ENCODE results near the gene CFAP141. TPM values are rescaled to one million over a fixed set of nuclear protein-coding genes. Genes with fewer than 3 reads are reported as not detected.

Gene CFAP141
- total RNA-seq, 2 donors from 2014 or later = not detected

DNA sequence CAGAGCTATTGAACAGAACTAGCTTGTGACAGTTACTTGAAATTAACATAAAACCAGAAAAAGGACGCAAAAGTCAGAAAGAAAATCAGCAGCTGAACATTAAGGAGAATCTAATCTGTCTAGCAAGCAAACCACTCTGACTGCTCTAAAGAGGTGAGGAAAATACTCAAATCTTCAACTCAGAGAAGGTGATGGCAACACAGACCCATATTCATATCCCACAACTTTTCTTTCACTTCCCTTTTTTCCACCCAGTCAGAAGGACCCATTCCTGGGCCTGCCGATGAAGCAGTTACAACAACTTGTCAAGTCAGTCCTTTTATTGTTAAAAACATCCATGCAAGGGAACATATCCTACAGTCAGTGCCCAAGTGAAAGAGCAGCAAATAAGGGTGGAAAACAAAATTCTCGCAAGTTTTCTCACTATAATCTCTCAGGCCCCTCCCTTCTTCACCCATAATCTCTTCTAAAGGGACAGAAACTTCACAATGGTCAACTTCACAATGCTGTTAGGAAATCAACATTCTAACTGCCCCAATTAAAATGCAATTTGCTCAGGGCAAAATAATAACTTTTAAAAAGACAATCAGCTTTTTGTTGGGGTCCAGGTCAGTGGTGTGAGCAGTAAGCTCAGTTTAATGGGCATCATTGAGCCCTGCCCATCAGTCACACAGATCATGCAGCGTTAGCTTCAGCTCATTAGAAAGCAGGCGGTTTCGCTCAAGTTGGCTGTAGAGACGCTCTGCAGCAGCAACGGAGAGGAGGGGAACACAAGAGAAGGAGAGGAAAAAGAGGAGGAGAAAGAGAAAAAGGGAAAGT is 47.6 kb downstream of the CFAP141 start:
- ATAC-seq (no peak), DNase-seq (no peak)
- Histone ChIP-seq H3K36me3 (replicated peaks in 1 of 2; ENCODE audit: insufficient read depth in 1 of 2, low read depth in 2 of 2) (peaks cover 0 to 2% of the 10 kb centered on the region in 2 donors), H3K27me3 (no peaks in the 10 kb centered on the region), H3K4me1 (peaks cover 15% of the 10 kb centered on the region), H3K27ac (peak overlapping the region in 1 of 4 donors; percentile 17), H3K9me3 (no peaks in the 10 kb centered on the region), H3K4me3 (no peak overlapping the region)
- intact Hi-C loops (cut with DNase I) = no loop called here
- TF ChIP-seq CTCF (IDR thresholded peaks at IDR 0.05) (no peak), POLR2A (IDR thresholded peaks at IDR 0.05) (no peak)
- 76 to 79% methylated on average over 8 of the region's 8 CpGs for WGBS, 2 donors

GRCh38 chr1:154157520-154158306 is 48.4 kb downstream of the CFAP141 start:
- H3K4me3 ChIP-seq = no peak overlapping the region
- no peak for ATAC-seq
- peaks cover 0 to 2% of the 10 kb centered on the region in 2 donors for H3K36me3 ChIP-seq (replicated peaks in 1 of 2; ENCODE audit: insufficient read depth in 1 of 2, low read depth in 2 of 2)
- TF ChIP-seq POLR2A (IDR thresholded peaks at IDR 0.05) = no peak
- TF ChIP-seq CTCF (IDR thresholded peaks at IDR 0.05) = no peak
- intact Hi-C loops (cut with DNase I) = no loop called here
- H3K4me1 ChIP-seq = peaks cover 15% of the 10 kb centered on the region
- H3K27ac ChIP-seq = peak overlapping the region in 1 of 4 donors; percentile 17
- DNase-seq = peak in 1 of 4 donors; percentile 28
- 68 to 70% methylated on average over 7 of the region's 7 CpGs for WGBS, 2 donors
- no peaks in the 10 kb centered on the region for H3K9me3 ChIP-seq
- no peaks in the 10 kb centered on the region for H3K27me3 ChIP-seq

DNA sequence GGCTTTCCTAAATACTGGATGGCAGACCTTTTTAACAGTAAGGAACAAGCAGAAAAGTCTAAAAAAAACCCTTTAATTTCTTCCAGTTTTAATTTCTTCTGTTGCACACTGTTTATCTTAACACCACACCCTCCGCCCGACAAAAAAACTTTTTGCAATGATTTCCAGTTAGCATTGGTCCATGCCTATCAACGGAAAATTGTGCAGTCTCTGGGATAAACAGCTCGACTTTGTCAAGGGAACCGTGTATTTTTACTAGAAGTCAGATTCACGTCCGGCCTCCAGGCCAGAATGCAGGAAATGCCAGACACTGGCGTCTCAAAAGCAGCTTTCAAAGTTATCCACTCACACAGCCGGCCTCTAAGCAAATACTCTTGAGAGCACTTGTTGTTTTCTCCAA is 50.9 kb downstream of the CFAP141 start:
- 28 to 43% methylated on average over 9 of the region's 9 CpGs for WGBS, 2 donors
- no peak overlapping the region for H3K4me3 ChIP-seq
- H3K9me3 ChIP-seq = no peaks in the 10 kb centered on the region
- intact Hi-C loops (cut with DNase I) = no loop called here
- H3K27ac ChIP-seq = peak overlapping the region in 2 of 4 donors; percentile 46 to 68
- H3K27me3 ChIP-seq = no peaks in the 10 kb centered on the region
- DNase-seq (peak in 1 of 4 donors; percentile 36), ATAC-seq (peak; percentile 30)
- H3K36me3 ChIP-seq (replicated peaks in 1 of 2; ENCODE audit: insufficient read depth in 1 of 2, low read depth in 2 of 2) = peaks cover 0 to 2% of the 10 kb centered on the region in 2 donors
- TF ChIP-seq POLR2A (IDR thresholded peaks at IDR 0.05) = peak in 1 of 3 donors; percentile 0
- no peak for TF ChIP-seq CTCF (IDR thresholded peaks at IDR 0.05)
- H3K4me1 ChIP-seq = peaks cover 15% of the 10 kb centered on the region

DNA sequence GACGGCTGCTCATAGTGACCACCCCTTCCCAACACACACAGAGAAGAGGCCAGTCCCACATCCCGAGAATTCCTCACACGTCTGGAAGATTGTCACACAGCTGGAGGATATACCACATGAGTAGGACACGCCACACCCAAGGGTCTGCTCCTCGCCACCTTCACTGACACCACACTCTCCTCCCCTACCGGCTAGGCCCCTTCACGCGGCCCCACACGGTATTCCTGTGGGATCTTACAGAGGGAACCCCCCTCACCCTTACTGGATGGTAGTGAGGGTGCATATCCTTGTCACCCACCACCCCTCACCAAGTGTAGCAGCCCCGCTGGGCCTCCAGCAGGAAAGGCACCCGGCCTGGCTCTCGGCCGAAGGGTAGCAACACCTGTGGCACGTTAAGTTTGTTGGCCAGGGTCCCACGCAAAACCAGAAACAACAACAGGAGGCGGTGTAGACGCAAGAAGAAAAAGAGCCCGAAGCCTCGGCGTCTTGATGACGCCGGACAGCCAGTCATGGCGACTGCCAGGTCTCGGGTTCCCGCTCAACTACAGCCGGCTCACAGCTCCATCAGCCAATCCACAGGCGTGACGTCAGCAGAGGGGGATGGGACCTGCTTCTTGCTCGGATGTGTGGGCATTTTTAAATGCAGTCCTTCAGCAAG is 51.5 kb downstream of the CFAP141 start, which contains the start of gene NUP210L:
TSS of gene NUP210L (minus strand) at position 540 of the 658 bp plus-strand sequence.
- Histone ChIP-seq H3K27ac (peak within 1 kb of the TSS in 3 of 4 donors; percentile 30 to 68 (median 46)), H3K4me3 (no peak within 1 kb of the TSS), H3K4me1 (peaks cover 15% of the 10 kb centered on the region), H3K36me3 (replicated peaks in 1 of 2; ENCODE audit: insufficient read depth in 1 of 2, low read depth in 2 of 2) (peaks cover 0 to 2% of the 10 kb centered on the region in 2 donors), H3K9me3 (no peaks in the 10 kb centered on the region), H3K27me3 (no peaks in the 10 kb centered on the region)
- 65 to 68% methylated on average over 29 of the region's 29 CpGs for WGBS, 2 donors
- DNase-seq = peak; percentile 43 to 81 (median 78)
- intact Hi-C loops (cut with DNase I) = no loop called here
- TF ChIP-seq CTCF (IDR thresholded peaks at IDR 0.05) = no peak
- peak in 1 of 3 donors; percentile 22 for TF ChIP-seq POLR2A (IDR thresholded peaks at IDR 0.05)
- peak; percentile 85 for ATAC-seq
